ENCODE results near the gene FAM43B. TPM values are rescaled to one million over a fixed set of nuclear protein-coding genes. Genes with fewer than 3 reads are reported as not detected.
A peak's percentile ranks its signal among the peaks of the same experiment; 100 is the strongest.

FAM43B gene
- total and polyA plus RNA-seq, 2 experiments from 2014 or later, result 0.11 to 0.31 TPM

GRCh38 chr1:20555025-20555757 is 2.8 kb downstream of the FAM43B start:
- Histone ChIP-seq H3K9me2 (ENCODE audit: insufficient read depth) (no peaks in the 10 kb centered on the region), H3K79me2 (ENCODE audit: insufficient read depth) (no peaks in the 10 kb centered on the region), H3F3A (ENCODE audit: insufficient read depth) (no peaks in the 10 kb centered on the region), H3K9ac (no peak overlapping the region), H3K27me3 (replicated peaks; ENCODE audit: insufficient read depth) (peaks cover 20% of the 10 kb centered on the region), H3K36me3 (ENCODE audit: low read depth) (no peaks in the 10 kb centered on the region), H3K27ac (no peak overlapping the region), H3K4me1 (ENCODE audit: insufficient read depth) (peaks cover 3% of the 10 kb centered on the region; the same call in 1 of the 2 replicates), H3K9me3 (ENCODE audit: low read depth) (no peaks in the 10 kb centered on the region), H3K4me2 (ENCODE audit: unreplicated experiment) (no peak overlapping the region), H2AFZ (0 out of 2 replicates have a peak overlapping the region, but pooled peaks have one; percentile 16), H4K20me1 (ENCODE audit: insufficient read depth) (no peaks in the 10 kb centered on the region), H3K4me3 (no peak overlapping the region)
- WGBS, 2 experiments (ENCODE audit: low coverage in 1 of 2, low lambda C conversion rate in 2 of 2, missing lambda C conversion rate in 2 of 2), result 29 to 31% methylated on average over 7 of the region's 7 CpGs
- peak; percentile 70 for DNase-seq
- in situ Hi-C loops (cut with MboI), result no loop called here
- TF ChIP-seq EZH2 (IDR thresholded peaks at IDR 0.05; ENCODE audit: insufficient read depth, poor library complexity, severe bottlenecking), result no peak
- no peak for TF ChIP-seq EZH2phosphoT487 (IDR thresholded peaks at IDR 0.05; ENCODE audit: insufficient read depth, low read depth)

- no peak overlapping the region for H3K9ac ChIP-seq
- TF ChIP-seq EZH2phosphoT487 (IDR thresholded peaks at IDR 0.05; ENCODE audit: insufficient read depth, low read depth) (no peak), EZH2 (IDR thresholded peaks at IDR 0.05; ENCODE audit: insufficient read depth, poor library complexity, severe bottlenecking) (no peak)
- H2AFZ ChIP-seq, result 0 out of 2 replicates have a peak overlapping the region, but pooled peaks have one; percentile 16
- in situ Hi-C loops (cut with MboI), result no loop called here
- no peak overlapping the region for H3K27ac ChIP-seq
- H4K20me1 ChIP-seq (ENCODE audit: insufficient read depth), result no peaks in the 10 kb centered on the region
- H3K27me3 ChIP-seq (replicated peaks; ENCODE audit: insufficient read depth), result peaks cover 20% of the 10 kb centered on the region
- no peaks in the 10 kb centered on the region for H3K79me2 ChIP-seq (ENCODE audit: insufficient read depth)
- no peak overlapping the region for H3K4me2 ChIP-seq (ENCODE audit: unreplicated experiment)
- WGBS, 2 experiments (ENCODE audit: low coverage in 1 of 2, low lambda C conversion rate in 2 of 2, missing lambda C conversion rate in 2 of 2), result 57 to 60% methylated on average over 4 of the region's 4 CpGs
- H3K36me3 ChIP-seq (ENCODE audit: low read depth), result no peaks in the 10 kb centered on the region
- H3K4me3 ChIP-seq, result no peak overlapping the region
- no peaks in the 10 kb centered on the region for H3F3A ChIP-seq (ENCODE audit: insufficient read depth)
- H3K9me2 ChIP-seq (ENCODE audit: insufficient read depth), result no peaks in the 10 kb centered on the region
- peaks cover 3% of the 10 kb centered on the region; the same call in 1 of the 2 replicates for H3K4me1 ChIP-seq (ENCODE audit: insufficient read depth)
- no peak for DNase-seq
- H3K9me3 ChIP-seq (ENCODE audit: low read depth), result no peaks in the 10 kb centered on the region
Measured at GRCh38 chr1:20555758-20556120, 3.4 kb downstream of the FAM43B start.

- no peaks in the 10 kb centered on the region for H3K36me3 ChIP-seq (ENCODE audit: low read depth)
- in situ Hi-C loops (cut with MboI), result no loop called here
- peak; percentile 53 for DNase-seq
- no peaks in the 10 kb centered on the region for H3K9me3 ChIP-seq (ENCODE audit: low read depth)
- H3K4me3 ChIP-seq, result no peak overlapping the region
- 0 out of 2 replicates have a peak, but pooled peaks cover under 1% of the 10 kb centered on the region for H3K27me3 ChIP-seq (replicated peaks; ENCODE audit: insufficient read depth)
- TF ChIP-seq EZH2 (IDR thresholded peaks at IDR 0.05; ENCODE audit: insufficient read depth, poor library complexity, severe bottlenecking), result no peak
- no peak for TF ChIP-seq EZH2phosphoT487 (IDR thresholded peaks at IDR 0.05; ENCODE audit: insufficient read depth, low read depth)
- WGBS, 2 experiments (ENCODE audit: low coverage in 1 of 2, low lambda C conversion rate in 2 of 2, missing lambda C conversion rate in 2 of 2), result 22 to 27% methylated on average over 5 of the region's 5 CpGs
- H3K27ac ChIP-seq, result no peak overlapping the region
- H3F3A ChIP-seq (ENCODE audit: insufficient read depth), result no peaks in the 10 kb centered on the region
- H3K4me1 ChIP-seq (ENCODE audit: insufficient read depth), result peaks cover 3% of the 10 kb centered on the region; the same call in 1 of the 2 replicates
- no peak overlapping the region for H3K9ac ChIP-seq
- H3K79me2 ChIP-seq (ENCODE audit: insufficient read depth), result no peaks in the 10 kb centered on the region
- no peaks in the 10 kb centered on the region for H4K20me1 ChIP-seq (ENCODE audit: insufficient read depth)
- no peaks in the 10 kb centered on the region for H3K9me2 ChIP-seq (ENCODE audit: insufficient read depth)
- H2AFZ ChIP-seq, result peak overlapping the region; percentile 54
- no peak overlapping the region for H3K4me2 ChIP-seq (ENCODE audit: unreplicated experiment)
Measured at GRCh38 chr1:20558191-20558590, 5.8 kb downstream of the FAM43B start.

GRCh38 chr1:20560966-20561365 is 8.6 kb downstream of the FAM43B start:
- TF ChIP-seq EZH2 (IDR thresholded peaks at IDR 0.05; ENCODE audit: insufficient read depth, poor library complexity, severe bottlenecking) (no peak), EZH2phosphoT487 (IDR thresholded peaks at IDR 0.05; ENCODE audit: insufficient read depth, low read depth) (no peak)
- peaks cover 3% of the 10 kb centered on the region; the same call in 1 of the 2 replicates for H3K4me1 ChIP-seq (ENCODE audit: insufficient read depth)
- WGBS, 2 experiments (ENCODE audit: low coverage in 1 of 2, low lambda C conversion rate in 2 of 2, missing lambda C conversion rate in 2 of 2), result 22 to 24% methylated on average over 1 of the region's 1 CpG
- no peaks in the 10 kb centered on the region for H3K27me3 ChIP-seq (replicated peaks; ENCODE audit: insufficient read depth)
- no peak overlapping the region for H3K4me2 ChIP-seq (ENCODE audit: unreplicated experiment)
- no peak overlapping the region for H2AFZ ChIP-seq
- H3K79me2 ChIP-seq (ENCODE audit: insufficient read depth), result no peaks in the 10 kb centered on the region
- DNase-seq, result no peak
- no peaks in the 10 kb centered on the region for H3K9me3 ChIP-seq (ENCODE audit: low read depth)
- no peaks in the 10 kb centered on the region for H3K9me2 ChIP-seq (ENCODE audit: insufficient read depth)
- H3K9ac ChIP-seq, result no peak overlapping the region
- H3K27ac ChIP-seq, result no peak overlapping the region
- no peaks in the 10 kb centered on the region for H4K20me1 ChIP-seq (ENCODE audit: insufficient read depth)
- in situ Hi-C loops (cut with MboI), result no loop called here
- H3K36me3 ChIP-seq (ENCODE audit: low read depth), result no peaks in the 10 kb centered on the region
- no peak overlapping the region for H3K4me3 ChIP-seq
- H3F3A ChIP-seq (ENCODE audit: insufficient read depth), result no peaks in the 10 kb centered on the region
